Activated naive CD4-positive, alpha-beta T cell treated with Interleukin-2 at 50 U/mL for 16 hours (primary cell): Measurements from ENCODE around the gene DLGAP1.
"Not testable (repeated sequence)": the region's sequence is repeated elsewhere in the genome, so short reads cannot be mapped to it uniquely, and the experiment has no call there.

ENCODE experiments used
- DNase-seq: peaks from one replicate; pipeline ENCODE4 v3.0.0-alpha.2; 2020

Gene DLGAP1

DNA sequence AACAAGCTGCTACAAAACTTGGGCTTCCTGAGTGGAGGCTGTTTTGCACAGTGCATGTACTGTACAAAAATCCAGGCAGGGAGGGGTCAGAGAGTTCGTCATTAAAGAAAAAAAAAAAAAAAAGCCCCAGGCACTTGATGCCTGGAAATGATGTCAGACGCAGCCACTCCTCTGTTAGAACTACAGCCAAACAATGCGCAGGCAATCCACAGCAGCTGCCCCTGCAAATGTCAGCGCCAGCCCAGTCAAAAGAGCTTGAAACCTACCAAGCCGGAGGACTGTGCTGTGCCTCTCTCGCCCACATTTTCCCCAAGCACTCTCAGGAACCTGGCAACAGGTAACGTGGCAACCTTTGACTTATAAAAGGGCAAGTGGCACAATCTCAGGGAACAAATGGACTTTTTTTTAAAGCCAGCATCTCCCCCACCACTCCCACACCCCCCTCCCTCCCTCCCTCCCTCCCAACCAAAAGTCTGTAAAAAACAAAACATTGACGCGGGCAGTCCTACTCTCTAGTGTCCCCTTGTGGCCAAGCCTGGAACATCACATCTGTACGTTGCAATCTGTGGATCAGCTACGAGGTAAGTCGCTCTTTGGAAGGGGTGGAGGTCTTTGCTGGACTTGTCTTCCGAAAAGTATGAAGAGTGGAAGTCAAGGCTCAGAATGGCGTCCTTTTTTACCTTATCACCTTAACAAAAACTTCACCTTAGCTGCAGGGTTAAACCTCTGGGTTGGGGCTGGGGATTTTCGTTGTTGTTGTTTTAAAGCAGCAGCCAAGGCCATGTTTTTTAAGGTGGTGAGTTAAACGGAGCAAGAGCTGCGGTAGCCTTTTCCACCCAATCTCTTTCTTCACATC lies 861.0 kb downstream of the DLGAP1 start:
- peak; percentile 88 for DNase-seq

DNA sequence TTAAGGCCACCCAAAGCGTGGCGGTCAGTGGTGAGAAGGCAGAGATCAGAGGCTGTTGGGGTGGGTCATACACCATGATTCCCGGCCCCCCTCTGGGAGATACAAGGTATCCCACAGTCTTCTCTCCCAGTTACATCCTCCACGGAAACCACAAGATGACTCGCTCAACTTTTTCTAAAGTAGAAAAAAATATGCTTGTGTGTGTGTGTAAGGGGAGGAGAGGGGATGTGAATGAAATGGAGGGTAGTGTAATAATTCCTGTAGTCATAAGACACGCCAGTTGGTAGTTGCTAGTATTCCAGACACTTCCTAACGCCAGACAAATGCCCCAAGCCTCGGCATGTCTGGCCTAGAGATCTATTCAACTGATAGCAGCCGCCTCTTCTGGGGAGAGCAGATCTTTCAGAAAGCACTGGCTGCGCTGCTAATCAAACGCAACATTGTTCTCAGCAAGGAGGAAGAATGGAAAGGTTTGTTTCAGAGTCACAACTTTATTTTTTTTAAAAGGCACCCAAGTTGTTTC lies 861.7 kb downstream of the DLGAP1 start:
- DNase-seq: no peak

DNA sequence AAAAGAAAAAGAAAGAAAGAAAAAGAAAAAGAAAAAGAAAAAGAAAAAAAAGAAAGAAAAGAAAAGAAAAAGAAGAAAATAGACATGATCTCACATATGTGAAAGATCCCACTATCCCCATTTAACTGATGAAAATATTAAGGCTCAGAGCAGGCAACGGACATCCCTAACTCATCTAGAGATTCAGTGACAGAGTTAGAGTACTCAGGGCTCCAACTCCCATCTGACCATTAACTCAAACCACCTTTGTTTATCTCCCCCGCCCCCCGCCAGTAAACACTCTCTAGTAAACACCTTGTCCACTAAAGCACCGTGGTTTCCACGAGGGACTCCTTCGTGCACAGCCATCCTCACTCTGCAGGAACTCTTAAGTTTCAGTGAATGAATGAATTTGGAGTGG lies 862.2 kb downstream of the DLGAP1 start:
- no peak for DNase-seq

DNA sequence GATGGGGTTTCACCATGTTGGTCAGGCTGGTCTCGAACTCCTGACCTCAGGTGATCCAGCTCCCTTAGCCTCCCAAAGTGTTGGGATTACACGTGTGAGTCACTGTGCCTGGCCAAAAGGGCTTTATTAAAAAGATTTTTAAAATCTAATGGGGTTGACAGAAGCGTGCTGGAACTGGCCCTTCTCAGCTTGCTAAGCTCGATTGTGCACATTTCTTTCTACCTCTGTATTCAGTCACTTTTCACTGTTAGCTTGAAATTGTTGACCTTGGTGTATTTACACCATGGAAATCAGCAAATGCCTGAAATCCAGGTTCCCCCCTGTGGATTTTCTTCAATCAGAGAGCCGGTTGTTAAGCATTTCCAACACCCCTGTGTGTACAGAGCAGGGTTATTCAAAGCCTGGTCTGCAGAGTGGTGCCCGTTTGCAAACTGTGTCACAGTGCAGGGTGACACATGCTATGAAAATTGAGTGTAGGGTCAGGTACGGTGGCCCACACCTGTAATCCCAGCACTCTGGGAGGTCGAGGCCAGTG lies 864.9 kb downstream of the DLGAP1 start:
- no peak for DNase-seq

DNA sequence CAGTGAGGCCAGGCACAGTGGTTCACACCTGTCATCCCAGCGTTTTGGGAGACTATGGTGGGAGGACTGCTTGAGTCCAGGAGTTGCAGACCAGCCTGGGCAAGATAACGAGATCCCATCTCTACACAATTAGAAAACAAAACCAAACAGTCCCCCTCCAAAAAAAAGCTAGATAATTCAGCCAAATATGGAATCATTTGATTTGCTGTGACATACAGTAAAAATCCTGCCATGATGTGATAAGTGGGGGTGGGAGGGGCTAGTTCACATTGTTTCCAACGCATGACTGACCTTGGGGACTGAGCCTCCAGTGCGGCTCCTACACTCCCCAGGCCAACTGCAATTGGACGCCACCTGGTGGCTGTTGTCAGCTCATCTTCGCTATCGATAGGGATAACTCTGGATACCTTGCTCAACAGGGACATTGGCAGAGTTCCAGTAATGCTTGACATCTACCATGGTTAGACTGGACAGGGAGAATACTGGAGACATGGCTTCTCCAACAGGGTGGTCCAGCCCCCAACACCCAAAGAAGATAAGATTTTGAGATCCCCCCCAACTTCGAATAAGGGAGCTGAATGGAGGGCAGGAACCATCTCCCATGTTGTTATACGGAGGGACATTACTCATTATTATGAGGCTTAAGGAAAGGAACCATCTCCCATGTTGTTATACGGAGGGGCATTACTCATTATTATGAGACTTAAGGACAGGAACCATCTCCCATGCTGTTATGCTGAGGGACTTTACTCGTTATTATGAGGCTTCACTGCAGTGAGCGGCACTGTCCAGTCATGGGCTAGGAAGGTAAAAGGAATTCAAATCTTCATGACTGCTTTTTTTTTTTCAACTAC lies 869.2 kb downstream of the DLGAP1 start:
- peak; percentile 75 for DNase-seq

DNA sequence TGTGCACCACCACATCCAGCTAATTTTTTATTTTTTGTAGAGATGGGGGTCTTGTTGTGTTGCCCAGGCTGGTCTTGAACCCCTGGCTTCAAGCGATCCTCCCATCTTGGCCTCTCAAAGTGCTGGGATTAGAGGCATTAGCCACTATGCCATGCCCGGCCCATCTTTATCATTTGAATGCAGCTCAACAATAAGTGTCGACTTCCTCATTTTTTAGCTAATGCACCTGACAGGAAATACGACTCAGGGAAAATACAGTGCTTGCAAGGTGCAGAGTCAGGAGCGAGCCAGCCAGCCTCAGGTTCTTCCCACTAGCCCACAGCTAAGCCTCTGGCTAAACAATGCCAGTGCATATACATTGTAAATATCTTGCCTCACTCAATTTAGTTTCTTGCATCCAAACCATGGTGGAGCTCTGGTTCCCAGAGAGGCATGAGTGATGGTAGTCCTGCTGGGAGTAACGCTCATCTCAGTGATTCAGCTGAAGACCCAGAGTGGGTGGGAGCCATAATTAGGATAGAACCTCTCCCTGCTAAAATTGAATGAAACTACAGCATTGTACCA lies 870.1 kb downstream of the DLGAP1 start:
- DNase-seq: no peak

DNA sequence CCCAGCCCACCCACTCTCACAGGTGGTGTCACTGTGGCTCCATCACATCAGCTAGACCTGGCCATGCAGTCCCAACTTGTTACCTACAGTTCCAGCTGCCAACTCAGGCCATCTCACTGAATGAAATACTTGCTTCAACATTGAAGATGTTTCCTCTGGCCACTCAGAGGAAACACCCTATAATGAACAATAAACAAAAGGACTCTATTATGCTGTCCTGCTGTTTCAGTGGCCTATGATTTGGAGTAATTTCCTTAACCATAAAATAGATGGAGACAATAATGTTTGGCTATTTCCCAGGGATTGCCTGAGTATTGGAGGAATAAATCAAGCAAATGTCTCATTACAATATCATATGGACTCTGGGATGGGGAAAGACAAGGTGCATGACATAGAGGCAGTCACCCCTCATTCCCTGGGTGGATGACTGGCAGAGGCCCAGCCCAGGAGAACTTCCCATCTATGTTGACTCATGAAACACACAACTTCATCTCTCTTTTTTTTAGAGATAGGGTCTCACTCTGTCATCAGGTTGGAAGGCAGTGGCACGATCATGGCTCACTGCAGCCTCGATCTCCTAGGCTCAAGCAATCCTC lies 870.7 kb downstream of the DLGAP1 start:
- DNase-seq: no peak

DNA sequence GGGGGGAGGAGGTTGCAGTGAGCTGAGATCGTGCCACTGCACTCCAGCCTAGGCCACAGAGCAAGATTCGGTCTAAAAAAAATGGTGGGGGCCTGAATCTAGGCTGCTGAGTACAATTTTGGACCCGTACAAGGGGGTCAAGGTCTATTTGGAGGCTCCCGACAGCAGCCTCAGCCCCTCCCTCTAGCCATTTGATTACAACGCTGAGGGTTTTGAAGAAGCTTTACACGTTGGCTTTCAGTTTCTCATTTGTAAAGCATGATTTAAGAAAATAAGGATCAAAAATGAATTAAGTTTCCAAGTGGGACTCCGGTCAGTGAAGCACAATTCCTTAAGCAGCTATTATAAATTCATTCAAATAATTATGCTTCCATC lies 871.2 kb downstream of the DLGAP1 start:
- no peak for DNase-seq

DNA sequence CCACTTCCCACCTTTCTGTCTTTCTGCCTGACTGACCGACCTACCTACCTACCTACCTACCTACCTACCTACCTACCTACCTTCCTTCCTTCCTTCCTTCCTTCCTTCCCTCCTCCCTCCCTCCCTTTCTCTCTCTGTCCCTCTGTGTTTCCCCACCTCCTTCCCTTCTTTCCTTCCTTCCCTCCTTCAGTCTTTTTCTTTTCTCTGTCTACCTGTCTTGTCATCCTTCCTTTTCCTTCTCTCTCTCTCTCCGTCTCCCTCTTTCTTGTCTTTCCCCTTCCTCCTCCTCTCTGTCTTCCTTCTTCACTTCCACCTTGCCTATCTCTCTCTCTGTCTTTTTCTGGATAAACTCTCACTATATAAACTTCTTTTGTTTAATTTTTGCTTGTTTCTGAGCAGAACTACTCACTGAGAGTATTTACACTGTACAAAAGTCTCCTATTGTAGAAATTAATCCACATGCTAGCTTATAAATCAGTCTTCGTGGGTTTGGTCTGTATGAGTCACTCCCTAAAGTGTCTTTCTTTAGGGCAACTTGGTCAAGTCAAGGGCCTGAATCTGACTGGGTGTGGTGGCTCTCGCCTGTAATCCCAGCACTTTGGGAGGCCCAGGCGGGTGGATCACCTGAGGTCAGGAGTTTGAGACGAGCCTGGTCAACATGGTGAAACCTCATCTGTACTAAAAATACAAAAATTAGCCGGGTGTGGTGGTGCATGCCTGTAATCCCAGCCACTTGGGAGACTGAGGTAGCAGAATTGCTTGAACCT lies 871.8 kb downstream of the DLGAP1 start:
- not testable (repeated sequence) for DNase-seq

DNA sequence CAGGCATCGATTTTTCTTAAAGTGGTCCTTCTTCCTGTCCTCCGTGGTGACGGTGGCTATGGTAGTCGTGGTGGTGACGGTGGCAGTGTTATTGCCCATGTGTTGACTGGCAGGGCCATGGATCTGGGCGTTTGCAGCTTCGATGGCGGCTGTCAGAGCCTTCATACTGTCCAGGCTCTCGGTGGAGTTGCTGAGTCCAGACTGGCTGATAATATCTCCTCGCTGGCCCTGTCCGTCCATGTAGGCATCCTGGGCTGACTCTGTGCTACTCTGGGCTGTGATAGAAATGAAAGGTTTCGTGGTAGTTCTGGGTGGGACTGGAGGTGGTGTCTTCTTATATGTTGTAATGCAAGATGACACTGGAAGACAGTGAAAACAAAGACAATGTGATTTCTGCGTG lies 873.2 kb downstream of the DLGAP1 start:
- no peak for DNase-seq

DNA sequence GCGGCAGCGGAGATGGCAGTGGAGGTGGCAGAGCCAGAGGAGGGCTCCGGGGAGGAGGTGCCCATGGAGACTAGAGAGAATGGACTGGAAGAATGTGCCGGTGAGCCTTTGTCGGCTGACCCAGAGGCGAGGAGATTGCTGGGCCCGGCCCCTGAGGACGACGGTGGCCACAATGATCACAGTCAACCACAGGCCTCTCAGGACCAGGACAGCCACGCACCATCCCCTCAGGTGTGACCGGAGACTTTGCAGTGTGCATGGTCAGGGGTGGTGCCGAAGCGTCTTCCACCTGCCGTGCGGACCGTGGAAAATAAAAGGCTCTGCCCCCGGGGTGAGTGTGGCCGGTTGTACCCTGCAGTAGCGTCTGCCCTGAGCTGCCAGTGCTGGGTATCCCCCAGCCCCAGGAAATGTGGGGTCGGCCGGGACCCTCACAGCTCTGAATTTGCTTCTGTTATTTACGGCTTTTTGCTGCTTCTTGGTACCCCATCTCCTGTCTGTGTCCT lies 874.5 kb downstream of the DLGAP1 start:
- not testable (repeated sequence) for DNase-seq

DNA sequence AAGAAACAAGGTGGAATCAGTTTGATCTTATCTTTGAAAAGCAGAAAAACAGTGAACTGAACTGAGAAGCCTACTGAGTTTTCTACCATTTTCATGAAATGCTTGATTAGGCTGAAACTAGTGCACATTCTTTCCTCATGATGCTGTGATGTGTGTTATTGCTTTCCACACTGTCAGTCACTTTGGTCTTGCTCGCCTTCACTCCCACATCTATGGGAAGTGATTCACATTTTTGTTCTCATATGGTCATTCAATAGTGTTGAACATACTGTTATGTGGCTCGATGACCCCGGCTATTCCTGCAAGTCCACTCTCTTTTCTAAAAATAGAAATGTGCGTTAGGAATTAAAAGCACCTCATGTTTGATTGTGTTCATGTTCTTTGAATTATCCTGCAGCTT lies 875.4 kb downstream of the DLGAP1 start:
- no peak for DNase-seq

DNA sequence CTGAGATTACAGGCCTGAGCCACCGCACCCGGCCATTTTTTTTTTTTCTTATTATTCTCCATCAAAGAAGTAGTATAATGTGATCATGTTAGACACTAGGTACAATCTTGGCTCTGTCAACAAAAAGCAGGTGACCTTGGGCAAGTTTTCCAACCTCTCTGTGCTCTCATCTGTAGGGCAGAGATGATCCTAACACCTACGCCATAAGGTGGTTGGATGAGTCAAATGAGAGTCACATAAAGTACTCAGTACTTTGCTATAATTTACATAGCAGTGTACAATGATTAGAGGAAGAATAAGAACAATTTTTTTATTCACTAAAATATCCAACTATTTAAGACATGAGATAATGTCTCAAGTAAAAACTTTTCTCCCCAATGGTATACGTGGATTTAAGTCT lies 876.5 kb downstream of the DLGAP1 start:
- DNase-seq: no peak

DNA sequence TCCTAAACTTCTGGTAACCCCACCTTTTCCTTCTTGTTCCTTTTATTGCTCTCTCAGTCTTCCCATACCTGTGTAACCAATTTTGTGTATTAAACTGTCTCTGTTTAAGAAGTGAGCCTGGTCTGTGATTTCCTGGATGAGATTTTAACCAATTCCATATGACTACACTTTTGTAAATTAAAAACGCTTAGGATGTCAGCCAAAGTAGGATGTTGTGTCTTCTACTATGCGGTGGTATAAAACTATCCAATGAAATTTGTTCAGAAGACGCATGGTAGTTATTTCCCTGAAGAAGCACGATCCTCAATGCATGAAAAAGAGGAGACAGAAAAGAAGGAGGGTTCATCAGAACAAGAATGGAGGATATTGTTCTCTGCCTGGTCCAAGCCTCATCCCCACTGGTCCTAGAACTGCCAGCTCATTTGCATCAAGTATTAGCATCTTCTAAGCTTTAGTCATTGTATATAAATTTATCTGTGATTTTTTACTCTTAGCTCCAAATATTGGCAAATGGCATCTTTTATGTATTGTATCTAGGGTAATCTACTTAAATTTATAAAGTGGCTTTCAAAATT lies 877.7 kb downstream of the DLGAP1 start:
- DNase-seq: no peak

DNA sequence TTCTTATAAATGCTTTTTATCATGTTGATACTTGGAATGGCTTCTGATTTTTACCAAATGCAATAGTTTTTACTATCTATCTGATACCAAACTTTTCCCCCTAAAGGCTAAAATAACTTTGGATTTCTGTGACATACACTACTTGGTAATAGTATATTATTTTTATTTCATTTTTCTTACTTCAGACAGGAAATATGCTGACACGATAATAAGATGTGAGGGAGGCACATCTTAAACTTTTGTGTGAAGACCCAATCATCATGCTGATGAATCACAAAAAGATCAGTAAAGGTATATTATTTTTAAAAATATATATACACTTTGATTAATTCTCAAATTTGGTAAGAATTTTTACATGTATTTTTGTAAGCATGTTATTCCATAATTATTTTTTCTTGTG lies 882.3 kb downstream of the DLGAP1 start:
- no peak for DNase-seq

DNA sequence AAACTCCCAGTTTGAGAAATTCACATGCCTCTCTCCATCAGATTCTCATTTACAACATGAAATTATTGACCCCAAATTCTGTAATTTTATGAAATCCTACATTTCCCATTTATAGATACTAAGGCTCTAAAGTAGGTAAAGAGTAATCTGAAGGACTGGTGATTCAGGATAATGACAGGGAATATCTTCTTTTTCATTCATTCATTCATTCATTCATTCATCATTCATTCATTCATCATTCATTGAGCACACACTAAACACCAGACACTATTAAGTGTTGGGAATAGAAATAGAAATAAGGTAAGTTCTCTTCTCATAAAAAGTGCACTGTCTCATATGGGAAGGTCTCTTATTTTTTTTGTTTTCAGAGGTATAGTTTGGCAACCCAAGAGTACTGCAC lies 888.3 kb downstream of the DLGAP1 start:
- no peak for DNase-seq

DNA sequence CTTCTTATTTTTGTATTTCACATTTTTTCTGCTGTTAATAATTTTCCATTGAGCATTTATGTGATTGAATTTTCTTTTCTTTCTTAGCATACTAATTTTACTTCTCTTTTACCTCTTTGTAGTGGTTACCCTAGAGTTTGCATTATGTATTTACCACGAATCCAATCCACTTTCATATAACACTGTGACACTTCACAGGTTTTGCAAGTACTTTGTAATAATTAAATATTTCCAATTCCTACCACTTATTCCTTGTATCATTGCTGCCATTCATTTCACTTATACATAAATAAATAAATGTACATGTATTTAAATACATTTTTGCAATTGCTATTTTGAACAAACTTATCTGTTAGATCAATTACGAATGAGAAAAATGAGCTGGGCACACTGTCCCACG lies 894.4 kb downstream of the DLGAP1 start:
- no peak for DNase-seq

DNA sequence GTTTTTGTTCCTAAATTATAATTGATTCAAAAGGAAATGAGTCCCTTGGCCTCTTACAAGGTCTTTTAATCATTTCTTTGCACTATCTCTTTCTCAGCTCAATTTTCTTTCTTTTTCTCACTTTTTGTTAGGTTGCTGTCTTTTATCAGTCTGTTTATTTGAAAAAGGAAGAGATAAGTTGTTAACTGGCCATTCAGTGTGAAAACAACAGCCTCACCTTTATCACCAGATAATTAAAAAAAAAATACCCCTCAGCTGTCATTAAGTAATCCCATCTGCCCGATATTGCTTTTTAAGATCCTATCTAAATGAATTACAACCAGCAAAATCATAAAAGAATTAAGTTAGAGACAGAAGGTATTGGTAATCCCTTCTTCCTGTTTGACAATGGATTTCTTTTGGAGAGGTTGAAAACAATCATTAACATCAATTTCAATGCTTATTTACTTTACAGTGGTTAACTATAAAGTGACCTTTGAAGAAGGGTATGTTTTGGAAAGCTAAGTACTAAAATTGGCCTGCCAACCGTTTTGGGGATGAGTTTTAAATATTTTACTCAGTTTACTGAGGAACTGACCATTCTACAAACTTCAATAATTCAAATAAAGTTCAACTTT lies 900.2 kb downstream of the DLGAP1 start:
- no peak for DNase-seq

DNA sequence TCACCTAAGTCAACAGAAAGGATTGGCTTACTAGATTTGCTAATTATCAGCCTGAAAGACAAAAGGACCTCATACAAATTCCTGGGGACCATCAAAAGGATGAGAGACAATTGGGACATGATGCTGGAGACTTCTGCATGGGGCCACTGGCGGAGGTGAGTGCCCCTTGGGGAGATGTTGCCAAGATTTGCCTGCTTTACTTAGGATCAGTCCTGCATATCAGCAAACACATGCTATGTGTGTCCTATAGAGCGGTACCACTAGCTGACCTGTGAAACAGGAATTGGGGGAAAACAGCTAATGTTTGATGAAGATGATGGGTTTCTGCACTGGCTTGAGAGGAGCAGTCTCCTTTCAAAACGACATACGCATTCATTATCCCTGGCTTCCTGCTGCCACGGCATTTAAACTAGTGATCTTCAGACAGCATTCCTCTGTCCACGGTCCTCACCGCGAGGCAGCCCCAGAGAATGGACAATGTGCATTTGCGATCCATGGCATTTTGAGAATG lies 901.0 kb downstream of the DLGAP1 start:
- no peak for DNase-seq

DNA sequence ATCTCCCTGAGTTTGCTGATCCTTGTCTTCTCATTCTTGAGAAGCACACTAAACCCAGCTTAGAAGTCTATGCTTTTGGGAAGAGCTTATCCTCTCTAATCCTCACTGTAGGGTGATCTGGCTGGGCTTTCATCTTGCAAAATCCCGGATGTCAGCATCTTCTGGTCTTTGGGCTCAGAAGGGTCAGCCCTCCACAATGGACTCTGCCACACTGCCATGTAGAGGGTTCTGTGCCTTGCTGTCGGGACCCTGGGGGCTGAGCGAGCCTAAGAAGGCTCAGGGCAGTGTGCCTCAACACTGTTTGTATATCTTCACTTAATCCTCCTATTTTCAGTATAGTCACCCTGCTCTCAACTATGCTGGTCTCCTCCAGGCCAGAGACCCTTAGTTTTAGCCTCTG lies 902.8 kb downstream of the DLGAP1 start:
- DNase-seq: no peak
